ENCODE data around the gene C17orf114.

The C17orf114 gene

DNA sequence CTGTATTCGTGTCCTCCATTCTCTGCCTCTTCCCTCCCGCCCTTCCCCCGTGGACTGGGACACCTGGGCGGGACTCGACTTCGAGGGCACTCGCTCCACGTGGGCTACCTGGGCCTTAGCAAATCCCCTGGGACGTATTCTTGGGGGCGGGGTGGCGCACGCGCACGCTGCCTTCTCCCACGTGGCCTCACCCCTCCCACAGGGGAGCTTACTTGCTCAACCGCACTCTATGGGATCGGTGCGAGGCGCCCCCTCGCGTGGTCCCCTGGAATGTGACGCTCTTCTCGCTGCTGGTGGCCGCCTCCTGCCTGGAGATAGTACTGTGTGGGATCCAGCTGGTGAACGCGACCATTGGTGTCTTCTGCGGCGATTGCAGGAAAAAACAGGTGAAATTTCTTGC is 19.5 kb downstream of the C17orf114 start:
- no peak for DNase-seq (ENCODE audit: low read depth)
- TF ChIP-seq, protein P1, sequence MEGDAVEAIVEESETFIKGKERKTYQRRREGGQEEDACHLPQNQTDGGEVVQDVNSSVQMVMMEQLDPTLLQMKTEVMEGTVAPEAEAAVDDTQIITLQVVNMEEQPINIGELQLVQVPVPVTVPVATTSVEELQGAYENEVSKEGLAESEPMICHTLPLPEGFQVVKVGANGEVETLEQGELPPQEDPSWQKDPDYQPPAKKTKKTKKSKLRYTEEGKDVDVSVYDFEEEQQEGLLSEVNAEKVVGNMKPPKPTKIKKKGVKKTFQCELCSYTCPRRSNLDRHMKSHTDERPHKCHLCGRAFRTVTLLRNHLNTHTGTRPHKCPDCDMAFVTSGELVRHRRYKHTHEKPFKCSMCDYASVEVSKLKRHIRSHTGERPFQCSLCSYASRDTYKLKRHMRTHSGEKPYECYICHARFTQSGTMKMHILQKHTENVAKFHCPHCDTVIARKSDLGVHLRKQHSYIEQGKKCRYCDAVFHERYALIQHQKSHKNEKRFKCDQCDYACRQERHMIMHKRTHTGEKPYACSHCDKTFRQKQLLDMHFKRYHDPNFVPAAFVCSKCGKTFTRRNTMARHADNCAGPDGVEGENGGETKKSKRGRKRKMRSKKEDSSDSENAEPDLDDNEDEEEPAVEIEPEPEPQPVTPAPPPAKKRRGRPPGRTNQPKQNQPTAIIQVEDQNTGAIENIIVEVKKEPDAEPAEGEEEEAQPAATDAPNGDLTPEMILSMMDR (conservative IDR thresholded peaks at IDR 0.05; ENCODE audit: control insufficient read depth, insufficient read depth, low read depth, low read length) = no peak

DNA sequence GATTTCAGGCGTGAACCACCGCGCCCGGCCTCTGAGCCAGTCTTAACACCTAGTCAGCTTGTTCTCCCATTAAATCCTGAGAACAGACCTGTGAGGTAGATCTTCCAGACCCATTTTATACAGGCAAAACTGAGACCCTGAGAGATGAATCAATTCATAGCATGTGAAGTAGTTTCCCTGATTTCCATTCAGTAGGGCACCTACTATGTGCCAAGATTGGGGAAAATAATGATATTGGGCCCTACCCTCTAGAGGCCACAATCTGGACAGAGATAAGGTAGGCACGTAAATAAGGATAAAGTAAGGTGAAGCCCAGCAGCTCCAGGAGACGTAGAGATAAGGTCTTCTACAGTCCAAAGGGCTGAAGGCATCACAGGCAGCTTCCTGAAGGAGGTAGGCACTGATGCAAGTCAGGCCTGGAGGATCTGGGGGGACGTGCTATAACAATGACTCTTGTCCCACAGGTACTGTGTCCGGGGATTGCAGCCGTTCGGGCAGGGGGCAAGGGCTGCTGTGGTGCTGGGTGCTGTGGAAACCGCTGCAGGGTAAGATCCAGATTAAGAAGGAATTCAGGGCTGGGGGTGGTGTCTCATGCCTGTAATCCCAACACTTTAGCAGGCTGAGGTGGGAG is 21.7 kb downstream of the C17orf114 start:
- H3K4me3 ChIP-seq (ENCODE audit: control insufficient read depth, low read depth, low read length) = no peak overlapping the region
- TF ChIP-seq, protein P1 (conservative IDR thresholded peaks at IDR 0.05; ENCODE audit: control insufficient read depth, insufficient read depth, low read depth, low read length) = no peak
- no peak for DNase-seq (ENCODE audit: low read depth)

More for the DNA sequence above, 19.5 kb downstream of the C17orf114 start:
- no peak overlapping the region for H3K4me3 ChIP-seq (ENCODE audit: control insufficient read depth, low read depth, low read length)

DNA sequence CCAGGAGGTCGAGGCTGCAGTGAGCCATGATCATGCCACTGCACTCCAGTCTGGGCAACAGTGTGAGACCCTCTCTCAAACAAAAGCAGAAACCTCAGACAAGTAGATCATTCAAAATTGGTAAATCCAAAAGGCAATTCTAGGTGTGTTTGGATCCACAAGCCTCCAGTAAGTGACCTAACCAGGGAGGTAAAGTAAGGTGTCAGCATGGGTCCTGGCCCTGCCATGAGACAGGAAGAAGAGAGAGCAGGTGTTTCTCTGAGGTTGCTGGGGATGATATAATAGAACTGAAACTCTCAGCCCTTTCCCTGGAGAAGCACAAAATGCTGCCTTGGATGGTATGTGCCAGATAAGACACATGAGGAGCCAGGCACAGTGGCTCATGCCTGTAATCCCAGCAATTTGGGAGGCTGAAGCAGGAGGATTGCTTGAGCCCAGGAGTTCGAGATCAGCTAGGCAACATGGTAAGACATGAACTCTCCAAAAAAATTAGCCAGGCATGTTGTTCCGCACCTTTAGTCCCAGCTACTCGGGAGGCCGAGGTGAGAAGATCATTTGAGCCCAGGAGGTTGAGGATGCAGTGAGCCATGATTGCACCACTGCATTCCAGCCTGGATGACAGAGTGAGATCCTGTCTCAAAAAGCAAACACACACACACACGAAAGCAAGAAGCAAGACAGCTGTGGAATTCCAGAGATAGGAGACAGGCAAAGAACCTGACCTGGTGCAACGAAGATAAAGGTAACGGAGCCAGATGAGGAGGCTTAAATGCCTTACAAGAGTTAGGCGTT is 24.0 kb downstream of the C17orf114 start:
- no peak for DNase-seq (ENCODE audit: low read depth)
- TF ChIP-seq, protein P1 (conservative IDR thresholded peaks at IDR 0.05; ENCODE audit: control insufficient read depth, insufficient read depth, low read depth, low read length) = no peak
- H3K4me3 ChIP-seq (ENCODE audit: control insufficient read depth, low read depth, low read length) = no peak overlapping the region

DNA sequence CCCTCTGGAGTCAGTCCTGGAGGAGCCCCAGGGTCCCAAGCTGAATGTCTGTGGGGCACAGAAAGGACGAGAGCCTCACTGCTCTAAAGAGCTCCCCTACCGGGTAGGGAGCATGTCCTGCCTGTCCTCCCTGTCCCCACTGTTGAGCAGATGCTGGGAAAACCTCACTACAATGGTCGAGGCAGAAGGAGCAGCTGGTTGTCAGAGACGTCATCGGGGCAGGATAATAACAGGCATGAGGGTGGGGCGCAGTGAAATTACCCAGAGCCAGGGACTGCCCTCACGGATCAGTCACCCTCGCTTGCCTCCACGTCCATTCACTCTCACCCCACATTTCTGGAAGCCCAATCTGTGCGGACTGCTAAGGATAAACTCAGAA is 29.9 kb downstream of the C17orf114 start:
- TF ChIP-seq, protein P1 (conservative IDR thresholded peaks at IDR 0.05; ENCODE audit: control insufficient read depth, insufficient read depth, low read depth, low read length) = no peak
- no peak for DNase-seq (ENCODE audit: low read depth)
- no peak overlapping the region for H3K4me3 ChIP-seq (ENCODE audit: control insufficient read depth, low read depth, low read length)

DNA sequence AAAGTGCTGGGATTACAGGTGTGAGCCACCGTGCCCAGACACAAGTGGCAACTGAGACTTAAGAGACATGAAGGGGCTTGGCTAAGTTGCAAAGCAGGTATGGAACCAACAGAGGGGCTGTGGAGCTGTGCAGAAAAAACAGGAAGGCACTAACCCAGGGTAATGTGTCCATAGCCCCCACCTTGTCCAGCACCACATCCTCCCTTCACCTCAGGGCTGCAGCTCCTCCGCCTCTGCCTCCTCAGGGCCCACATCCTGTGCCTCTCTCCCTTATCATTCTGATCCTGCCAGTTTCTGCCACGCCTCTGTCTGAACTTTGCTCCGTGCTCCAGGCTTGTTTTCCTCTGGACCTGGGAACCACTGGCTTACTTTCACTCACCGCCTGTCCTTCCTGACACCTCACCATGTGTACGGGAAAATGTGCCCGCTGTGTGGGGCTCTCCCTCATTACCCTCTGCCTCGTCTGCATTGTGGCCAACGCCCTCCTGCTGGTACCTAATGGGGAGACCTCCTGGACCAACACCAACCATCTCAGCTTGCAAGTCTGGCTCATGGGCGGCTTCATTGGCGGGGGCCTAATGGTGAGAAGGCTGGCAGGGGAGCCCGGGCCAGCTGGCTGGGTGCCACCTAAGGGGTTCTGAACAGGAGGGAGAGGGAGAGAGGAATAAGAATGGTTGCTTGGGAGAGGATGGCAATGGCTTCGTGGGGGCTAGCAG is 30.5 kb downstream of the C17orf114 start, which contains the start of gene TM4SF5:
TSS of gene TM4SF5 (plus strand) at position 368 of the 716 bp plus-strand sequence. CDS start at position 405, 37 bp downstream.
- TF ChIP-seq, protein P1 (conservative IDR thresholded peaks at IDR 0.05; ENCODE audit: control insufficient read depth, insufficient read depth, low read depth, low read length) = no peak
- no peak for DNase-seq (ENCODE audit: low read depth)

DNA sequence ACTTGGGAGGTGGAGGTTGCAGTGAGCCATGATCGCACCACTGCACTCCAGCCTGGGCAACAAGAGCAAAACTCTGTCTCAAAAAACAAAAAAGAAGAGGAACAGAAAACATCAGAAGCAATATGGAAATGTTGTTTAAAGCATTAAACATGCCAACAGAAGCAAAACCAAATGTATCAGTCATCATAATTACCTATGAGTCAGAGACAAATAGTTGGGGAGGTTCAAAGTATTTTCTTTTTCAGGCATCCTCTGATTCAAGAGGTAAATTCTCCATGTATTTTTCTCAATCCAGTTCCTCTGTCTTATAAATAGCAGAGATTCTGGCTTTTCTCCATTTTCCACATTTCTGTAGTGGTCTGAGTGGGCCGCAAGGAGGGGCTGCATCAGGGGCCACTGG is 32.5 kb downstream of the C17orf114 start:
- peak; percentile 37 for DNase-seq (ENCODE audit: low read depth)
- no peak overlapping the region for H3K4me3 ChIP-seq (ENCODE audit: control insufficient read depth, low read depth, low read length)

More for the DNA sequence above, 30.5 kb downstream of the C17orf114 start, which contains the start of gene TM4SF5:
- H3K4me3 ChIP-seq (ENCODE audit: control insufficient read depth, low read depth, low read length) = no peak within 1 kb of the TSS

More for the DNA sequence above, 32.5 kb downstream of the C17orf114 start:
- TF ChIP-seq, protein P1 (conservative IDR thresholded peaks at IDR 0.05; ENCODE audit: control insufficient read depth, insufficient read depth, low read depth, low read length) = no peak
